T-helper 17 cell (primary cell): ENCODE measurements around the gene UPK3B. TPM values are rescaled to one million over a fixed set of nuclear protein-coding genes. Genes with fewer than 3 reads are reported as not detected.
"Not testable (repeated sequence)": the region's sequence is repeated elsewhere in the genome, so short reads cannot be mapped to it uniquely, and the experiment has no call there.

Experiments
- ATAC-seq: fragments of 150-1000 bp; cut with Tn5 transposase; 2 replicates; pipeline ENCODE4 v1.10.0; 2021; ENCODE audit warnings: mild to moderate bottlenecking, moderate library complexity
- DNase-seq, 3 donors: peaks; one replicate each; pipeline versions ENCODE4 v3.0.0 to v3.0.0-alpha.2; 2020 to 2021
- H3K9me3 ChIP-seq: one replicate; pipeline ENCODE4 v1.7.0; 2013; ENCODE audit warnings: low read length, mild to moderate bottlenecking; ENCODE audit not compliant: control insufficient read depth, poor library complexity, severe bottlenecking
- H3K27ac Mint-ChIP-seq: one replicate; pipeline ENCODE4 v1.8.0; 2022; ENCODE audit warnings: mild to moderate bottlenecking, moderate library complexity, mixed read lengths
- H3K27me3 Mint-ChIP-seq: one replicate; pipeline ENCODE4 v1.8.0; 2022; ENCODE audit warnings: mixed read lengths
- H3K36me3 Mint-ChIP-seq: one replicate; pipeline ENCODE4 v1.8.0; 2022; ENCODE audit warnings: low read depth, mixed read lengths
- H3K4me1 Mint-ChIP-seq: one replicate; pipeline ENCODE4 v1.8.0; 2022; ENCODE audit warnings: mild to moderate bottlenecking, mixed read lengths
- H3K4me3 Mint-ChIP-seq: one replicate; pipeline ENCODE4 v1.8.0; 2022; ENCODE audit warnings: mild to moderate bottlenecking, moderate library complexity, mixed read lengths
- total RNA-seq, 4 donors: library from RNA in 2 of 4; stranded (reverse) in 2 of 4; gene quantifications; one replicate each; pipeline ENCODE4 v1.2.3 and lab custom pipeline; 2022 to 2026

Gene UPK3B
- total RNA-seq, 2 donors from 2014 or later, result 1.8 to 4.4 TPM

DNA sequence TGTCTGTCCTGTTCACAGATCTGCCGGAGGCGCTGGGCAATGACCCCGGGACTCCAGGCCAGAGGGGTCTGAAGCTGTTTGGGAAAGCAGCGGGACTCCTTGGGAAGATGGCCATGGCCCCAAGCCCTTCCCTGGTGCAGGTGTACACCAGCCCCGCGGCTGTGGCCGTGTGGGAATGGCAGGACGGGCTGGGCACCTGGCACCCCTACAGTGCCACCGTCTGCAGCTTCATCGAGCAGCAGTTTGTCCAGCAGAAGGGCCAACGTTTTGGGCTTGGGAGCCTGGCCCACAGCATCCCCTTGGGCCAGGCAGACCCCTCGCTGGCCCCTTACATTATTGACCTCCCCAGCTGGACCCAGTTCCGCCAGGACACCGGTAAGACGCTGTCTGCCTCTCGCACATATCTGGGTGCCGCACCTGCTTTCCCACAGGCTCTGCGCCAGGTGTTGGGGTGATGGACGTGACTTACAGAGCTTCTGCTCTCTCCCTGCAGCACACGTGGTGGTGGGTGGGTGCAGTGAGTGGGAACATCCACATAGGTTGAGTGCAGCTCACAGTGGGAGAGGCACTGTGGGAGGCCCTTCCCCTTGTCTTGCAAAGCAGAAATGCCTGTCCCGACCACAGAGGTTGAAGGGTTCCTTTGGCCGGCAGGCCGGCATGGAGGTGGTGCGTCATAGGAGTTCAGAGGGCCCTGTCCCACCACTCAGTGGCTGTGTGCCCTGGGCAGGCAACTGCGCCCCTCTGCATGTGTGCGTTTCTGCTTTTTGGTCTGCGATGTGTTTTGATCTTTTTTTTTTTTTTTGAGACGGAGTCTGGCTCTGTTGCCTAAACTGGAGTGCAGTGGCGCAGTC lies 29.7 kb upstream of the UPK3B start:
- not testable (repeated sequence) for ATAC-seq, H3K4me3 Mint-ChIP-seq, H3K27ac Mint-ChIP-seq, H3K4me1 Mint-ChIP-seq, DNase-seq, H3K9me3 ChIP-seq, H3K27me3 Mint-ChIP-seq, H3K36me3 Mint-ChIP-seq

- not testable (repeated sequence) for H3K36me3 Mint-ChIP-seq, DNase-seq, H3K27me3 Mint-ChIP-seq, H3K4me1 Mint-ChIP-seq, H3K4me3 Mint-ChIP-seq, H3K9me3 ChIP-seq, ATAC-seq, H3K27ac Mint-ChIP-seq
Observed at GRCh38 chr7:76482660-76483059, 27.7 kb upstream of the UPK3B start.

DNA sequence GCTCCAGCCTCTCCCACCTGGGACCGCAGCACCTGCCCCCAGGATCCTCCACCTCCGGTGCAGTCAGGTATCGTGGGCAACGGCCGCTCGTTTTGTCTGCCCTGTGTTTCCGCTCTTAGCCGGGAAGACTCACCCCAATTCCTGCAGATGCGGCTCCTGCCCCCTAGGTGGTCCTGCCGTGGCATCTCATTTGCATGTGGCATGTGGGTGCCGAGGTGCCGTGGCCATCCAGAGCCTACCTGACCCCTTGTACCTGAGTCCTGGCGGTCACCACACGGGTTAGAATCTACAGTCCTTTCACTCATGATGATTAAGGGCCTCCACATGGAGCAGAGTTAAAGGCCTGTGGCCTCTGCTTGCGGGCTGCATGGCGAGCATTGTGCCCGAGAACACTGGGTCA lies 27.3 kb upstream of the UPK3B start:
- not testable (repeated sequence) for H3K4me1 Mint-ChIP-seq, H3K36me3 Mint-ChIP-seq, H3K4me3 Mint-ChIP-seq, ATAC-seq, H3K27me3 Mint-ChIP-seq, H3K9me3 ChIP-seq, DNase-seq
- peak overlapping the region; percentile 72 for H3K27ac Mint-ChIP-seq

DNA sequence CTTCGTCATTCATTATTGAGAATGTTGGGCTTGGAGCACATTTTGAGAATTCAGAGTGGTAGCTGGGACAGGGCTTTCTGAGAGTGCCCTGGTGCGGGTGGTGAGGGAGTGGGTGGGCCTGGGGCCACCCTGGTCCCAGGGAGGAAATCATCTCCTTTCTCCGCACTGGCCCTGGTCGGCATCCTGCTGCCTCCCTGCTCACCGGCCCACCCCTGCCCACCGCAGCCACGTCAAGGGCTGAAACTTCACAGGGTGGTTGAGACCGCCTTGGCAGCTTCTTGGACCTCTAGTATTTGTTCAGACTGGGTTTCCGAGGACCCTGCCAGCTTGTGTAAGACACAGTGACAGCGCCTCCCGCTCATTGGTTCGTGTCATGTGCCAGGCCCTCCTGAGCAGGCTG lies 25.9 kb upstream of the UPK3B start:
- H3K9me3 ChIP-seq, H3K27ac Mint-ChIP-seq, DNase-seq, H3K4me1 Mint-ChIP-seq, H3K4me3 Mint-ChIP-seq, H3K36me3 Mint-ChIP-seq, ATAC-seq, H3K27me3 Mint-ChIP-seq: not testable (repeated sequence)

- not testable (repeated sequence) for H3K36me3 Mint-ChIP-seq, H3K9me3 ChIP-seq, DNase-seq, H3K4me1 Mint-ChIP-seq, H3K4me3 Mint-ChIP-seq, H3K27me3 Mint-ChIP-seq
- peak overlapping the region; percentile 60 for H3K27ac Mint-ChIP-seq
- peak; percentile 32 for ATAC-seq
Observed at GRCh38 chr7:76485822-76486610, 24.3 kb upstream of the UPK3B start.

GRCh38 chr7:76486618-76487017 lies 23.7 kb upstream of the UPK3B start:
- peak; percentile 95 for ATAC-seq
- H3K27me3 Mint-ChIP-seq, DNase-seq, H3K9me3 ChIP-seq, H3K4me1 Mint-ChIP-seq, H3K36me3 Mint-ChIP-seq: not testable (repeated sequence)
- H3K27ac Mint-ChIP-seq, result peak overlapping the region; percentile 60
- peak overlapping the region; percentile 64 for H3K4me3 Mint-ChIP-seq

- H3K27me3 Mint-ChIP-seq, H3K4me3 Mint-ChIP-seq, ATAC-seq, H3K36me3 Mint-ChIP-seq, H3K27ac Mint-ChIP-seq, DNase-seq, H3K4me1 Mint-ChIP-seq, H3K9me3 ChIP-seq: not testable (repeated sequence)
Observed at GRCh38 chr7:76487969-76488368, 22.4 kb upstream of the UPK3B start.

- H3K27me3 Mint-ChIP-seq, H3K9me3 ChIP-seq, H3K4me1 Mint-ChIP-seq, ATAC-seq, DNase-seq, H3K27ac Mint-ChIP-seq, H3K36me3 Mint-ChIP-seq, H3K4me3 Mint-ChIP-seq: not testable (repeated sequence)
Observed at GRCh38 chr7:76492139-76492538, 18.2 kb upstream of the UPK3B start.

DNA sequence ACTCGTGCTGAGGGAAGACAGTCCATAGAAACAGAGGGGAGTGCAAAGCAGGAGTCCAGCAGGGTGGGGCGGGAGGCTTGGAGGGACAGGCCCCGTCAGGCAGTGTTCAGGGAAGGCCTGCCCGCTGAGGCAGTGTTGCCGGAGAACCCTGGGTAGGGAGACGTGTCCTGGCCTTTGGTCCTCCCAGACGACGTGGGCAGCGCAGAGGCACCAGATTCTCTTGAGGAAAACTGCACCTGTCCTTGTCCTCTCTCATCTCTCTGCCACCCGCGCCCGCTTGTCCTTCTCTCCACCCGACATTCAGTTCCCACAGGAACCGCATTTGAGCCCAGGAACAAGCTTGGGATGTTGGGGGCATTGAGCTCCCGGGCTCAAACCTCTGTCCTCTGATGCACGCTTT lies 14.6 kb upstream of the UPK3B start:
- H3K27me3 Mint-ChIP-seq, H3K27ac Mint-ChIP-seq, H3K4me3 Mint-ChIP-seq, H3K36me3 Mint-ChIP-seq, H3K4me1 Mint-ChIP-seq, ATAC-seq, DNase-seq, H3K9me3 ChIP-seq: not testable (repeated sequence)

- H3K27ac Mint-ChIP-seq, H3K4me3 Mint-ChIP-seq, H3K36me3 Mint-ChIP-seq, H3K27me3 Mint-ChIP-seq, H3K4me1 Mint-ChIP-seq, ATAC-seq, DNase-seq, H3K9me3 ChIP-seq: not testable (repeated sequence)
Observed at GRCh38 chr7:76497918-76498582, 12.3 kb upstream of the UPK3B start.

GRCh38 chr7:76498583-76499200 lies 11.7 kb upstream of the UPK3B start:
- H3K9me3 ChIP-seq, DNase-seq, H3K27ac Mint-ChIP-seq, H3K27me3 Mint-ChIP-seq, H3K4me3 Mint-ChIP-seq, H3K36me3 Mint-ChIP-seq, H3K4me1 Mint-ChIP-seq: not testable (repeated sequence)
- peak; percentile 20 for ATAC-seq

GRCh38 chr7:76499201-76499923 lies 11.0 kb upstream of the UPK3B start:
- not testable (repeated sequence) for H3K9me3 ChIP-seq, H3K4me1 Mint-ChIP-seq, H3K27me3 Mint-ChIP-seq, H3K4me3 Mint-ChIP-seq, DNase-seq, ATAC-seq, H3K36me3 Mint-ChIP-seq, H3K27ac Mint-ChIP-seq

- not testable (repeated sequence) for H3K27ac Mint-ChIP-seq, H3K4me3 Mint-ChIP-seq, H3K27me3 Mint-ChIP-seq, H3K4me1 Mint-ChIP-seq, DNase-seq, H3K36me3 Mint-ChIP-seq, H3K9me3 ChIP-seq
- ATAC-seq, result peak; percentile 48
Observed at GRCh38 chr7:76499924-76500241, 10.5 kb upstream of the UPK3B start.
